IMR-90 (cell line): ENCODE data around the gene DTD1. TPM values are rescaled to one million over a fixed set of nuclear protein-coding genes. Genes with fewer than 3 reads are reported as not detected.

ENCODE experiments used
- ATAC-seq: fragments of 200-7000 bp; cut with Tn5 transposase; 2 replicates; pipeline ENCODE4 v1.9.1; 2020; ENCODE audit warnings: low read depth, mild to moderate bottlenecking, moderate library complexity
- BruUV-seq: library from RNA; stranded (reverse); fragments of 400-500 nt; replicated peaks from 2 replicates; lab custom pipeline; 2021; lab: Mats Ljungman, UMichigan
- CTCF ChIA-PET: fragments of 300-600 bp; formaldehyde crosslinking; extraction: SDS; loops from one replicate; lab custom pipeline; 2021; ENCODE audit warnings: antibody characterized with exemption; lab: Yijun Ruan, JAX
- POLR2A ChIA-PET: fragments of 300-600 bp; sonication (Branson Sonifier 250); formaldehyde crosslinking; loops from one replicate; lab custom pipeline; 2022; ENCODE audit warnings: antibody characterized with exemption; ENCODE audit not compliant: unreplicated experiment; lab: Charles Lee
- DNase-seq: peaks from one replicate; pipeline ENCODE4 v3.0.0; 2013
- H2AFZ ChIP-seq: replicated peaks from 2 replicates; pipeline ENCODE3; 2013; ENCODE audit warnings: low read length, mild to moderate bottlenecking; ENCODE audit not compliant: poor library complexity
- H2AK5ac ChIP-seq: 2 replicates; pipeline ENCODE4 v1.6.1; 2013; ENCODE audit warnings: low read depth, low read length, inconsistent platforms
- H2AK9ac ChIP-seq: replicated peaks from 2 replicates; pipeline ENCODE3; 2013; ENCODE audit warnings: mild to moderate bottlenecking, low read depth, low read length, moderate library complexity; ENCODE audit not compliant: poor library complexity
- H2BK120ac ChIP-seq: 2 replicates; pipeline ENCODE4 v1.6.1; 2013; ENCODE audit warnings: low read depth, low read length, inconsistent platforms
- H2BK15ac ChIP-seq: 3 replicates; pipeline ENCODE4 v1.6.1; 2013; ENCODE audit warnings: low read depth, low read length, inconsistent platforms
- H2BK20ac ChIP-seq: 2 replicates; pipeline ENCODE4 v1.6.1; 2013; ENCODE audit warnings: low read depth, mild to moderate bottlenecking, inconsistent platforms, low read length, moderate library complexity
- H2BK5ac ChIP-seq: 2 replicates; pipeline ENCODE4 v1.6.1; 2013; ENCODE audit warnings: mild to moderate bottlenecking, low read depth, low read length, inconsistent platforms; ENCODE audit not compliant: poor library complexity, severe bottlenecking
- H3K14ac ChIP-seq: replicated peaks from 2 replicates; pipeline ENCODE4 v1.6.1; 2013; ENCODE audit warnings: low read depth, low read length, inconsistent platforms
- H3K18ac ChIP-seq: 2 replicates; pipeline ENCODE4 v1.6.1; 2013; ENCODE audit warnings: low read depth, low read length, control low read depth
- H3K23ac ChIP-seq: 2 replicates; pipeline ENCODE4 v1.6.1; 2013; ENCODE audit warnings: low read depth, low read length, inconsistent platforms
- H3K27ac ChIP-seq: 2 replicates; pipeline ENCODE4 v1.5.1; 2013; ENCODE audit warnings: mild to moderate bottlenecking, control low read depth, low read length; ENCODE audit not compliant: insufficient read depth
- H3K27me3 ChIP-seq: 2 replicates; pipeline ENCODE4 v1.6.1; 2013; ENCODE audit warnings: low read length; ENCODE audit not compliant: control insufficient read depth, insufficient read depth
- H3K36me3 ChIP-seq: 2 replicates; pipeline ENCODE4 v1.6.1; 2013; ENCODE audit warnings: low read length, mixed read lengths; ENCODE audit not compliant: control insufficient read depth, insufficient read depth
- H3K4ac ChIP-seq: 2 replicates; pipeline ENCODE4 v1.6.1; 2013; ENCODE audit warnings: low read depth, low read length, inconsistent platforms
- H3K4me1 ChIP-seq: 2 replicates; pipeline ENCODE4 v1.6.1; 2013; ENCODE audit warnings: low read length, mixed read lengths; ENCODE audit not compliant: control insufficient read depth, insufficient read depth
- H3K4me2 ChIP-seq: 2 replicates; pipeline ENCODE4 v1.6.1; 2013; ENCODE audit warnings: low read depth, mild to moderate bottlenecking, control low read depth, low read length, moderate library complexity
- H3K4me3 ChIP-seq: 2 replicates; pipeline ENCODE4 v1.5.1; 2013; ENCODE audit warnings: low read depth, mild to moderate bottlenecking, control low read depth, low read length, moderate library complexity; ENCODE audit not compliant: insufficient read depth
- H3K56ac ChIP-seq: 2 replicates; pipeline ENCODE4 v1.6.1; 2013; ENCODE audit warnings: low read length, inconsistent platforms; ENCODE audit not compliant: insufficient read depth; ENCODE audit errors: extremely low read depth
- H3K79me1 ChIP-seq, 2 experiments: 2 replicates each; pipeline ENCODE4 v1.6.1; 2013; ENCODE audit warnings: low read length in 2 of 2, inconsistent platforms in 1 of 2, low read depth in 1 of 2
- H3K9ac ChIP-seq: 2 replicates; pipeline ENCODE4 v1.6.1; 2013; ENCODE audit warnings: low read depth, low read length, control low read depth
- H3K9me1 ChIP-seq: 2 replicates; pipeline ENCODE4 v1.6.1; 2013; ENCODE audit warnings: low read length, inconsistent platforms; ENCODE audit not compliant: insufficient read depth
- H3K9me3 ChIP-seq: 2 replicates; pipeline ENCODE4 v1.6.1; 2013; ENCODE audit warnings: low read length; ENCODE audit not compliant: control insufficient read depth, insufficient read depth
- H4K20me1 ChIP-seq: 2 replicates; pipeline ENCODE4 v1.6.1; 2013; ENCODE audit warnings: low read length, inconsistent platforms; ENCODE audit not compliant: insufficient read depth
- H4K5ac ChIP-seq: 2 replicates; pipeline ENCODE4 v1.6.1; 2013; ENCODE audit warnings: mild to moderate bottlenecking, low read depth, low read length, control low read depth
- H4K8ac ChIP-seq, 2 experiments: 2 replicates each; pipeline ENCODE4 v1.6.1; 2013; ENCODE audit warnings: low read depth in 2 of 2, low read length in 2 of 2, control low read depth in 1 of 2, inconsistent platforms in 1 of 2
- H4K91ac ChIP-seq: 2 replicates; pipeline ENCODE4 v1.6.1; 2013; ENCODE audit warnings: low read depth, low read length, inconsistent platforms; ENCODE audit not compliant: insufficient read depth
- BHLHE40 ChIP-seq: fragments of 150-350 bp; IDR thresholded peaks from 2 replicates; pipeline ENCODE4 v1.6.1; 2016; ENCODE audit warnings: mild to moderate bottlenecking, low read depth, low read length
- CEBPB ChIP-seq: IDR thresholded peaks from 2 replicates; pipeline ENCODE4 v1.6.1; 2012; ENCODE audit warnings: low read depth, low read length, improper control_type of control experiment
- CHD1 ChIP-seq: IDR thresholded peaks from 2 replicates; pipeline ENCODE4 v1.6.1; 2012; ENCODE audit warnings: low read depth, low read length, improper control_type of control experiment
- FOS ChIP-seq: fragments of 150-350 bp; IDR thresholded peaks from 2 replicates; pipeline ENCODE4 v1.6.1; 2016; ENCODE audit warnings: low read depth, low read length
- MAFK ChIP-seq: IDR thresholded peaks from 2 replicates; pipeline ENCODE4 v1.6.1; 2012; ENCODE audit warnings: low read depth, low read length, improper control_type of control experiment
- MAZ ChIP-seq: IDR thresholded peaks from 2 replicates; pipeline ENCODE4 v1.6.1; 2012; ENCODE audit warnings: low read depth, mild to moderate bottlenecking, low read length, improper control_type of control experiment, moderate library complexity, borderline replicate concordance
- MXI1 ChIP-seq: IDR thresholded peaks from 2 replicates; pipeline ENCODE4 v1.6.1; 2012; ENCODE audit warnings: low read depth, mild to moderate bottlenecking, low read length, moderate library complexity, borderline replicate concordance
- NFE2L2 ChIP-seq: fragments of 150-350 bp; IDR thresholded peaks from 2 replicates; pipeline ENCODE4 v1.6.1; 2016; ENCODE audit warnings: low read depth, mild to moderate bottlenecking, low read length
- POLR2A ChIP-seq: IDR thresholded peaks from 2 replicates; pipeline ENCODE4 v1.6.1; 2012; ENCODE audit warnings: mild to moderate bottlenecking, low read depth, low read length
- RAD21 ChIP-seq: IDR thresholded peaks from 2 replicates; pipeline ENCODE4 v1.6.1; 2012; ENCODE audit warnings: low read length, improper control_type of control experiment
- RCOR1 ChIP-seq: IDR thresholded peaks from 2 replicates; pipeline ENCODE4 v1.6.1; 2012; ENCODE audit warnings: mild to moderate bottlenecking, low read length, improper control_type of control experiment; ENCODE audit not compliant: insufficient replicate concordance
- RFX5 ChIP-seq: IDR thresholded peaks from 2 replicates; pipeline ENCODE4 v1.8.0; 2012; ENCODE audit warnings: low read depth, mild to moderate bottlenecking, low read length, moderate library complexity
- SMC3 ChIP-seq: fragments of 150-350 bp; IDR thresholded peaks from 2 replicates; pipeline ENCODE4 v1.6.1; 2016; ENCODE audit warnings: low read depth, mild to moderate bottlenecking, antibody characterized with exemption, low read length, moderate library complexity
- WGBS, 2 experiments: methylation state at CpG; one replicate each; pipeline versions ENCODE4 v1.1.5 to v1.1.7; 2013; ENCODE audit warnings: missing lambda C conversion rate in 2 of 2; ENCODE audit not compliant: insufficient read length in 1 of 2; ENCODE audit errors: extremely low coverage in 2 of 2; 5-methylcytosine and 5-hydroxymethylcytosine counted together
- dilution Hi-C: fragments of 300-500 bp; cut with HindIII; formaldehyde crosslinking; loops from one replicate; pipeline ENCODE4 v1.14.3; 2018; ENCODE audit warnings: low sequenced_read_pairs; ENCODE audit not compliant: unreplicated experiment
- in situ Hi-C: fragments of 300-500 bp; cut with MboI; formaldehyde crosslinking; loops from 3 replicates; pipeline ENCODE4 v1.14.3; 2019; ENCODE audit warnings: low sequenced_read_pairs, inconsistent platforms, mixed read lengths
- intact Hi-C: fragments of 100-400 bp; cut with micrococcal nuclease; formaldehyde crosslinking; loops from 2 replicates; pipeline ENCODE4 v1.10.0; 2022
- polyA plus RNA-seq, 3 experiments: library from polyadenylated mRNA; depleted of rRNA; stranded (reverse); fragments of >200 nt; gene quantifications; 2 replicates each; pipeline ENCODE4 v1.2.3, GENCODE V29; 2012; ENCODE audit warnings: low replicate concordance in 1 of 3
- total RNA-seq: library from RNA; depleted of rRNA; stranded (reverse); fragments of >200 nt; gene quantifications from 2 replicates; pipeline ENCODE4 v1.2.3, GENCODE V29; 2012
- TF ChIP-seq, protein P1 (sequence below): fragments of 150-350 bp; IDR thresholded peaks from 2 replicates; pipeline ENCODE4 v1.6.1; 2016; ENCODE audit warnings: low read depth, mild to moderate bottlenecking, low read length, moderate library complexity, borderline replicate concordance
- TF ChIP-seq, protein P2 (sequence below): fragments of 150-350 bp; IDR thresholded peaks from 2 replicates; pipeline ENCODE4 v1.6.1; 2017; ENCODE audit warnings: mild to moderate bottlenecking, antibody characterized with exemption, low read length, low read depth
- TF ChIP-seq, protein P3 (sequence below): conservative IDR thresholded peaks from 2 replicates; pipeline ENCODE4 v1.5.1; 2012; ENCODE audit warnings: mild to moderate bottlenecking, low read depth, low read length, improper control_type of control experiment

The DTD1 gene
- total and polyA plus RNA-seq, 2 of the 4 experiments (the other 2 are of a cell fraction), result 73.1 to 101 TPM

DNA sequence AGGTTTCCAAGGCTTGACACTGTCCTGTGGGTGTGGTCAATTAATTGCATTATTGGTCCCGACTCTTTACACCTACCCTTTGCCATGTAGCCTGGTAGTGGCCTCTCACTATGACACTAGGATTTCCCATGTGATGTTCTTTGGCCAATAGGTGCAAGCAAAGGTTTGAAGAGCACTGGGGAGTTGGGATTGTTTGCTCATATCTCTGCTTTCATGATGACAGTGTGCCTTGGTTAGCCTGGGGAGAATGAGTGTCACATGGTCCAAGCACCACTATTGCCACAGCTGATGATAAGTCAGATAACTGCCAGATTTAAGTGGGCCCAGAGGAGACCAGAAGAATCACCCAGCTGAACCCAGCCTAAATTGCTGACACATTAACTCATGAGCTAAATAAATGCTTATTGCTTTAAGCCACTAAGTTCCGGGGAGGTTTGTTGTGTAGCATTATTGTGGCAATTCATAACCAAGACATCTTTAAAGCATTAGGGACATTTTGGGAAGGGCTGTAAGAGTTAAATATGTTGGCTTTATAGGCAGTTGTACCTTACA is 208.5 kb downstream of the DTD1 start:
- in situ Hi-C loops (no loop called here), intact Hi-C loops (no loop called here), dilution Hi-C loops (no loop called here)
- 0 out of 4 replicates have a peak, but pooled peaks cover 3 to 4% of the 10 kb centered on the region in 2 experiments for H3K79me1 ChIP-seq
- DNase-seq (no peak), ATAC-seq (no peak)
- H3K9me3 ChIP-seq, result no peaks in the 10 kb centered on the region
- H2BK15ac ChIP-seq, result no peak overlapping the region
- ChIA-PET CTCF (no interaction called here), POLR2A (no interaction called here)
- H3K9me1 ChIP-seq, result no peaks in the 10 kb centered on the region; the same call in 1 of the 2 replicates
- no peaks in the 10 kb centered on the region for H3K4me1 ChIP-seq
- no peak overlapping the region for H4K91ac ChIP-seq
- H3K4me3 ChIP-seq, result no peak overlapping the region
- no peak overlapping the region for H2BK120ac ChIP-seq
- no TSS peak for BruUV-seq
- no peak overlapping the region for H3K56ac ChIP-seq
- H3K9ac ChIP-seq, result no peak overlapping the region
- H3K18ac ChIP-seq, result no peak overlapping the region
- no peak overlapping the region for H2AK9ac ChIP-seq
- no peaks in the 10 kb centered on the region for H3K36me3 ChIP-seq
- no peak overlapping the region for H2AFZ ChIP-seq
- H3K23ac ChIP-seq, result no peak overlapping the region
- H3K27me3 ChIP-seq, result no peaks in the 10 kb centered on the region
- no peak overlapping the region for H3K14ac ChIP-seq
- H2BK20ac ChIP-seq, result no peak overlapping the region
- H4K20me1 ChIP-seq, result no peaks in the 10 kb centered on the region
- no peak overlapping the region for H4K5ac ChIP-seq
- H4K8ac ChIP-seq, result no peak overlapping the region
- no peak overlapping the region for H2BK5ac ChIP-seq
- H3K27ac ChIP-seq, result no peak overlapping the region
- H2AK5ac ChIP-seq, result no peak overlapping the region
- no CpG with 5 or more reads among the region's 2 CpGs for WGBS, 2 experiments
- TF ChIP-seq MAFK (no peak), BHLHE40 (no peak), RFX5 (no peak), POLR2A (no peak), RAD21 (no peak), SMC3 (no peak), MAZ (no peak), NFE2L2 (no peak), CEBPB (no peak), MXI1 (no peak), RCOR1 (no peak), CHD1 (no peak), FOS (no peak)
- TF ChIP-seq, protein P1, sequence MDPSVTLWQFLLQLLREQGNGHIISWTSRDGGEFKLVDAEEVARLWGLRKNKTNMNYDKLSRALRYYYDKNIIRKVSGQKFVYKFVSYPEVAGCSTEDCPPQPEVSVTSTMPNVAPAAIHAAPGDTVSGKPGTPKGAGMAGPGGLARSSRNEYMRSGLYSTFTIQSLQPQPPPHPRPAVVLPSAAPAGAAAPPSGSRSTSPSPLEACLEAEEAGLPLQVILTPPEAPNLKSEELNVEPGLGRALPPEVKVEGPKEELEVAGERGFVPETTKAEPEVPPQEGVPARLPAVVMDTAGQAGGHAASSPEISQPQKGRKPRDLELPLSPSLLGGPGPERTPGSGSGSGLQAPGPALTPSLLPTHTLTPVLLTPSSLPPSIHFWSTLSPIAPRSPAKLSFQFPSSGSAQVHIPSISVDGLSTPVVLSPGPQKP, result no peak
- TF ChIP-seq, protein P2, sequence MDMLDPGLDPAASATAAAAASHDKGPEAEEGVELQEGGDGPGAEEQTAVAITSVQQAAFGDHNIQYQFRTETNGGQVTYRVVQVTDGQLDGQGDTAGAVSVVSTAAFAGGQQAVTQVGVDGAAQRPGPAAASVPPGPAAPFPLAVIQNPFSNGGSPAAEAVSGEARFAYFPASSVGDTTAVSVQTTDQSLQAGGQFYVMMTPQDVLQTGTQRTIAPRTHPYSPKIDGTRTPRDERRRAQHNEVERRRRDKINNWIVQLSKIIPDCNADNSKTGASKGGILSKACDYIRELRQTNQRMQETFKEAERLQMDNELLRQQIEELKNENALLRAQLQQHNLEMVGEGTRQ, result no peak
- TF ChIP-seq, protein P3, sequence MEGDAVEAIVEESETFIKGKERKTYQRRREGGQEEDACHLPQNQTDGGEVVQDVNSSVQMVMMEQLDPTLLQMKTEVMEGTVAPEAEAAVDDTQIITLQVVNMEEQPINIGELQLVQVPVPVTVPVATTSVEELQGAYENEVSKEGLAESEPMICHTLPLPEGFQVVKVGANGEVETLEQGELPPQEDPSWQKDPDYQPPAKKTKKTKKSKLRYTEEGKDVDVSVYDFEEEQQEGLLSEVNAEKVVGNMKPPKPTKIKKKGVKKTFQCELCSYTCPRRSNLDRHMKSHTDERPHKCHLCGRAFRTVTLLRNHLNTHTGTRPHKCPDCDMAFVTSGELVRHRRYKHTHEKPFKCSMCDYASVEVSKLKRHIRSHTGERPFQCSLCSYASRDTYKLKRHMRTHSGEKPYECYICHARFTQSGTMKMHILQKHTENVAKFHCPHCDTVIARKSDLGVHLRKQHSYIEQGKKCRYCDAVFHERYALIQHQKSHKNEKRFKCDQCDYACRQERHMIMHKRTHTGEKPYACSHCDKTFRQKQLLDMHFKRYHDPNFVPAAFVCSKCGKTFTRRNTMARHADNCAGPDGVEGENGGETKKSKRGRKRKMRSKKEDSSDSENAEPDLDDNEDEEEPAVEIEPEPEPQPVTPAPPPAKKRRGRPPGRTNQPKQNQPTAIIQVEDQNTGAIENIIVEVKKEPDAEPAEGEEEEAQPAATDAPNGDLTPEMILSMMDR, result no peak
- no peak overlapping the region for H3K4me2 ChIP-seq
- H3K4ac ChIP-seq, result no peak overlapping the region
